GM23248 (cell line): ENCODE measurements around the gene ALS2. TPM values are rescaled to one million over a fixed set of nuclear protein-coding genes. Genes with fewer than 3 reads are reported as not detected.

Experiments used
- DNase-seq: peaks from one replicate; pipeline ENCODE4 v3.0.0-alpha.2; 2015
- H2AFZ ChIP-seq: fragments of 200-600 bp; sonication (generic); 2 replicates; pipeline ENCODE4 v1.6.1; 2016; ENCODE audit warnings: antibody characterized with exemption
- H3F3A ChIP-seq: fragments of 200-600 bp; sonication (generic); 2 replicates; pipeline ENCODE4 v1.6.1; 2016; ENCODE audit warnings: mild to moderate bottlenecking, antibody characterized with exemption, mixed run types; ENCODE audit not compliant: insufficient read depth
- H3K27ac ChIP-seq: fragments of 200-600 bp; sonication (generic); 2 replicates; pipeline ENCODE4 v1.5.1; 2016; ENCODE audit warnings: mild to moderate bottlenecking
- H3K27me3 ChIP-seq: fragments of 200-600 bp; sonication (generic); replicated peaks from 2 replicates; pipeline ENCODE4 v1.6.1; 2016; ENCODE audit warnings: mild to moderate bottlenecking; ENCODE audit not compliant: insufficient read depth
- H3K36me3 ChIP-seq: fragments of 200-600 bp; sonication (generic); 2 replicates; pipeline ENCODE4 v1.6.1; 2016; ENCODE audit warnings: low read depth, mild to moderate bottlenecking
- H3K4me1 ChIP-seq: fragments of 200-600 bp; sonication (generic); 2 replicates; pipeline ENCODE4 v1.6.1; 2016; ENCODE audit warnings: mild to moderate bottlenecking; ENCODE audit not compliant: insufficient read depth
- H3K4me2 ChIP-seq: fragments of 200-600 bp; sonication (generic); one replicate; pipeline ENCODE4 v1.6.1; 2016; ENCODE audit warnings: mild to moderate bottlenecking; ENCODE audit not compliant: unreplicated experiment
- H3K4me3 ChIP-seq: fragments of 200-600 bp; sonication (generic); 2 replicates; pipeline ENCODE4 v1.5.1; 2016; ENCODE audit warnings: mild to moderate bottlenecking
- H3K79me2 ChIP-seq: fragments of 200-600 bp; sonication (generic); 2 replicates; pipeline ENCODE4 v1.6.1; 2016; ENCODE audit warnings: mild to moderate bottlenecking; ENCODE audit not compliant: insufficient read depth
- H3K9ac ChIP-seq: fragments of 200-600 bp; sonication (generic); 2 replicates; pipeline ENCODE4 v1.6.1; 2016; ENCODE audit warnings: mild to moderate bottlenecking
- H3K9me2 ChIP-seq: fragments of 200-600 bp; sonication (generic); 2 replicates; pipeline ENCODE4 v1.6.1; 2016; ENCODE audit warnings: mixed run types, mild to moderate bottlenecking, moderate library complexity; ENCODE audit not compliant: insufficient read depth
- H3K9me3 ChIP-seq: fragments of 200-600 bp; sonication (generic); one replicate; pipeline ENCODE4 v1.6.1; 2017; ENCODE audit warnings: low read depth
- H4K20me1 ChIP-seq: fragments of 200-600 bp; sonication (generic); 2 replicates; pipeline ENCODE4 v1.6.0; 2016; ENCODE audit not compliant: insufficient read depth
- EZH2 ChIP-seq: fragments of 200-600 bp; sonication (generic); IDR thresholded peaks from 2 replicates; pipeline ENCODE4 v1.6.1; 2018; ENCODE audit warnings: antibody characterized with exemption, mild to moderate bottlenecking; ENCODE audit not compliant: insufficient read depth, poor library complexity, severe bottlenecking
- EZH2phosphoT487 ChIP-seq: fragments of 200-600 bp; sonication (generic); IDR thresholded peaks from 2 replicates; pipeline ENCODE4 v1.6.1; 2018; ENCODE audit warnings: antibody characterized with exemption, moderate library complexity, mild to moderate bottlenecking, low read depth; ENCODE audit not compliant: insufficient read depth
- WGBS, 2 experiments: methylation state at CpG; one replicate each; pipeline ENCODE4 v1.1.6; 2015 to 2017; ENCODE audit warnings: low lambda C conversion rate in 2 of 2, low coverage in 1 of 2; ENCODE audit errors: missing lambda C conversion rate in 2 of 2; 5-methylcytosine and 5-hydroxymethylcytosine counted together
- in situ Hi-C: fragments of 300-500 bp; cut with MboI; formaldehyde crosslinking; loops from 2 replicates; pipeline ENCODE4 v1.15.0; 2020
- polyA plus RNA-seq: library from polyadenylated mRNA; unstranded; fragments of >200 nt; fragmentation: Nextera tagmentation; extraction: Ambion mirVana; gene quantifications from 2 replicates; pipeline ENCODE4 v1.2.1, GENCODE V29; 2016
- total RNA-seq: library from RNA; depleted of rRNA; stranded (reverse); fragments of >200 nt; shearing (Covaris generic); gene quantifications from 2 replicates; pipeline ENCODE4 v1.2.3, GENCODE V29; 2014

The ALS2 gene
- total and polyA plus RNA-seq, 2 experiments from 2014 or later: 9.5 to 17.3 TPM

DNA sequence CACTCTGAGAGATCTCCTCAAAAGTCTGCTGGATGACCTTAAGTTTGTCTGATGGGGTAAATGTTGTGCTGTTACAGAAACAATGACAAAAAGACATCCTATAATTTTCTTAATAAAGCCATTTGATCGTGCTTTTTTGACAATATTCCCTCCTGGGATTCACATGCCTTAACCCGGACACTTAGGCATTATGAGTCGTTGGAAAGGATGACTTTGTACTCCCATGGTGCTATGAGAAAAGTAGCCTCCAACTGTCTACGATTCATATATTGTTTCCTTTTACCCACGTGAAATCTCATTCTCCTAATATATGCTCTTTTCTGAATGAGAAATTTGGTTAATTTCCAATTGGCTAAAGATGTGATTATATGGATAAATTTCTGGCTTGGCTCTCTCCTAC, 76.2 kb downstream of the ALS2 start:
- Histone ChIP-seq H3K4me3 (no peak overlapping the region), H4K20me1 (no peaks in the 10 kb centered on the region), H3F3A (peaks cover 46% of the 10 kb centered on the region), H3K27me3 (no peaks in the 10 kb centered on the region), H3K4me1 (peaks cover 11% of the 10 kb centered on the region), H3K9ac (no peak overlapping the region), H3K4me2 (no peak overlapping the region), H3K36me3 (peaks cover 69% of the 10 kb centered on the region), H3K9me2 (no peaks in the 10 kb centered on the region), H3K9me3 (no peaks in the 10 kb centered on the region), H2AFZ (no peak overlapping the region), H3K27ac (no peak overlapping the region), H3K79me2 (no peaks in the 10 kb centered on the region)
- in situ Hi-C loops: no loop called here
- peak; percentile 64 for DNase-seq
- TF ChIP-seq EZH2phosphoT487: no peak
- TF ChIP-seq EZH2: no peak
- 52 to 61% methylated on average over 5 of the region's 5 CpGs for WGBS, 2 experiments

DNA sequence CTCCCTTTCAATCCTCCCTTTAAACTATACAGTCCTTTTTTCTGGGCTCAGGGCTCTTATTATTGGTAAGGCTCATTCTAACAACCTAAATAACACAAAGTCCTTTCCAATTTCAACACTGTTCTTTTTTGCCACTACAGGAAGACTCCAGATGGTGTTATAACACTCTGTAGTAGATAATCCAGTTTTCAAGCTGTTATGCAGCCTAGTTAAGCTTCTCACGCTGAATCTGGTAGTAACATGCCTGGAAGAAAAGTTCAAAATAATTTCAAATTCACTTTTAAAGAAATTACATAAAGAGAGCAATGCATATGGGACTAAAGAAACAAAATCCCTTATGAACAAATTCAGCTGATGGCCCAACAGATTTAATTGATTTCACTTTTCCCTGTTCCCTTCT, 79.1 kb downstream of the ALS2 start:
- in situ Hi-C loops: no loop called here
- no peak overlapping the region for H3K9ac ChIP-seq
- H3K4me3 ChIP-seq: no peak overlapping the region
- H3K36me3 ChIP-seq: peaks cover 58% of the 10 kb centered on the region
- H4K20me1 ChIP-seq: no peaks in the 10 kb centered on the region
- TF ChIP-seq EZH2 (no peak), EZH2phosphoT487 (no peak)
- H3F3A ChIP-seq: peaks cover 60% of the 10 kb centered on the region
- DNase-seq: no peak
- H3K27ac ChIP-seq: no peak overlapping the region
- WGBS, 2 experiments: 96 to 100% methylated on average over 1 of the region's 1 CpG
- no peaks in the 10 kb centered on the region for H3K9me3 ChIP-seq
- H2AFZ ChIP-seq: no peak overlapping the region
- peaks cover 38% of the 10 kb centered on the region for H3K4me1 ChIP-seq
- no peaks in the 10 kb centered on the region for H3K9me2 ChIP-seq
- H3K4me2 ChIP-seq: no peak overlapping the region
- no peaks in the 10 kb centered on the region for H3K27me3 ChIP-seq
- no peaks in the 10 kb centered on the region for H3K79me2 ChIP-seq

DNA sequence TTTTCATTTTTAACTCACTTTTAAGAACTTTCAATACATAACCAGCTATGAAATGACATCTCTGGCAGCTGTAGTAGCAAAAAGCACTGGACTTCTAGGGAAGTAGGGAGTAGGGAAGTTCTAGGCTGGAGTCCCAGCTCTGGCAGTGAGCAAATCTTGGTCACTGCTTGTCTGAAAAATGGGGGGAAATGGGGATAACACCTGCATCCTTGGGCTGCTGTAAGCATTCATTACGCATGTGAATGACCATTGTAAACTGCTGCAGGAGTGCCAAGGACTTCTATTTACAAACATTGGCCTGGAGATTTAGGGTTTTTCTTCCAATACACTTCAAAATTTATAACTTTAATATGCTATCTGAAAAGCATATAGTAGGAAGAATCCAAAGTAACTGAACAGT, 81.3 kb downstream of the ALS2 start:
- Histone ChIP-seq H3K27me3 (no peaks in the 10 kb centered on the region), H3F3A (peaks cover 63% of the 10 kb centered on the region), H3K4me1 (peaks cover 47% of the 10 kb centered on the region), H3K4me2 (peak overlapping the region; percentile 86), H2AFZ (no peak overlapping the region), H4K20me1 (no peaks in the 10 kb centered on the region), H3K9me2 (no peaks in the 10 kb centered on the region), H3K4me3 (peak overlapping the region; percentile 49; the same call in 1 of the 2 replicates), H3K27ac (peak overlapping the region; percentile 89), H3K79me2 (no peaks in the 10 kb centered on the region), H3K36me3 (peaks cover 40% of the 10 kb centered on the region), H3K9me3 (no peaks in the 10 kb centered on the region), H3K9ac (peak overlapping the region; percentile 62; the same call in 1 of the 2 replicates)
- peak; percentile 15 for DNase-seq
- no peak for TF ChIP-seq EZH2
- TF ChIP-seq EZH2phosphoT487: no peak
- in situ Hi-C loops: no loop called here
- 100% methylated on average over 1 of the region's 1 CpG for WGBS, 2 experiments

DNA sequence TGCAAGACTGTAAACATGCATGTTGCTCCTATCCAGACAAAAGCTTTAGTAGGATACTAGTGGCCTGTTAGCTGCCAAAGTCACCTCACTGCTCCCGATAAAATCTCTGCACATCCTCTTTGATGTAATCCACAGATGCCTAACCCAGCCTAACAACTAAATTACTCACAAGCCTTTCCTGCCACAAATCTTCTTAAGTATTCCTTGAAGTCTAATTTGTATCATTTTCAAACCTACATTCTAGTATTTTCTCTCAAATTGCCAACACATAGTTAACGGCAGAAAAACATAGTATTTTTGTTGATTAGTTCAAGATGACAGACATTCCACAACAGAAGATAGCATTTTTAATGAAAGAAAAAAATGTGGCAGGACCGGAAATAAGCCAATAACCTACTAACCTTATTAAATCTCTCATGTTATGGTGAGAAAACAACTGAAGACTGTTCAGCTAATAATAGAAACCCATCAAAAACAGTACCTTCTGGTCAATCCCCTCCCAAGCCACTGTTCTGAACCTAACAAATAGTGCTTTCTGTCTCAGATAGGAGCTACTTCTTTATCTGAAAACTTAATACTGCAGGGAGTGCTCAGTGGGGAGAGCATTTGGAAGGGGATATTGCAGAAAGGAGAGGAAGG, 82.0 kb downstream of the ALS2 start, which contains the start of gene MPP4:
MPP4 (minus strand) TSS at position 57 of the 639 bp plus-strand sequence. CDS start 4,690 bp downstream, outside the sequence.
- Histone ChIP-seq H3K27me3 (no peaks in the 10 kb centered on the region), H2AFZ (no peak within 1 kb of the TSS), H3K4me1 (peaks cover 47% of the 10 kb centered on the region), H3K4me3 (peak within 1 kb of the TSS; percentile 49), H3F3A (peaks cover 63% of the 10 kb centered on the region), H3K36me3 (peaks cover 33% of the 10 kb centered on the region), H4K20me1 (no peaks in the 10 kb centered on the region), H3K4me2 (peak within 1 kb of the TSS; percentile 86), H3K79me2 (no peaks in the 10 kb centered on the region), H3K9ac (peak within 1 kb of the TSS; percentile 62), H3K9me3 (no peaks in the 10 kb centered on the region), H3K27ac (peak within 1 kb of the TSS; percentile 89), H3K9me2 (no peaks in the 10 kb centered on the region)
- peak; percentile 83 for DNase-seq
- 1 to 6% methylated on average over 3 of the region's 3 CpGs for WGBS, 2 experiments
- in situ Hi-C loops: no loop called here
- no peak for TF ChIP-seq EZH2
- TF ChIP-seq EZH2phosphoT487: no peak
